SK-N-SH treated with all-trans-retinoic acid at 6 μM for 48 hours (cell line): ENCODE measurements around the gene TMEM174.

Experiments
- ATAC-seq: fragments of 200-7000 bp; cut with Tn5 transposase; 3 replicates; pipeline ENCODE4 v1.9.1; 2020; ENCODE audit warnings: mild to moderate bottlenecking, moderate library complexity
- ARNTL ChIP-seq: fragments of 450-650 bp; formaldehyde crosslinking; IDR thresholded peaks from 2 replicates; pipeline ENCODE4 v1.5.0; 2020; ENCODE audit warnings: low read depth, mild to moderate bottlenecking, moderate library complexity, borderline replicate concordance
- BACH2 ChIP-seq: fragments of 250-450 bp; sonication (Bioruptor Pico); IDR thresholded peaks from 2 replicates; pipeline ENCODE4 v1.9.0; 2021; ENCODE audit warnings: mild to moderate bottlenecking, borderline replicate concordance
- CSDC2 ChIP-seq: fragments of 250-450 bp; sonication (Bioruptor Pico); IDR thresholded peaks from 2 replicates; pipeline ENCODE4 v1.5.0; 2020; ENCODE audit warnings: mild to moderate bottlenecking, moderate library complexity
- CSRNP3 ChIP-seq: fragments of 250-450 bp; sonication (Bioruptor Pico); IDR thresholded peaks from 2 replicates; pipeline ENCODE4 v1.5.1; 2021; ENCODE audit warnings: mild to moderate bottlenecking, moderate library complexity
- ESRRG ChIP-seq: fragments of 250-450 bp; sonication (Bioruptor Pico); IDR thresholded peaks from 2 replicates; pipeline ENCODE4 v1.6.1; 2021; ENCODE audit warnings: mild to moderate bottlenecking
- GLIS3 ChIP-seq: fragments of 250-450 bp; sonication (Bioruptor Pico); IDR thresholded peaks from 2 replicates; pipeline ENCODE4 v1.5.0; 2020; ENCODE audit warnings: mild to moderate bottlenecking, moderate library complexity
- OSR1 ChIP-seq: fragments of 250-450 bp; sonication (Bioruptor Pico); IDR thresholded peaks from 2 replicates; pipeline ENCODE4 v1.8.0; 2022; ENCODE audit warnings: moderate library complexity, mild to moderate bottlenecking, inconsistent platforms
- PATZ1 ChIP-seq: fragments of 250-450 bp; sonication (Bioruptor Pico); IDR thresholded peaks from 2 replicates; pipeline ENCODE4 v1.8.0; 2020; ENCODE audit warnings: mild to moderate bottlenecking, moderate library complexity, borderline replicate concordance
- POU6F1 ChIP-seq: fragments of 250-450 bp; sonication (Bioruptor Pico); IDR thresholded peaks from 2 replicates; pipeline ENCODE4 v1.8.0; 2021; ENCODE audit warnings: low read depth, mild to moderate bottlenecking, moderate library complexity, borderline replicate concordance
- PPARA ChIP-seq: fragments of 250-450 bp; sonication (Bioruptor Pico); IDR thresholded peaks from 2 replicates; pipeline ENCODE4 v1.5.0; 2020; ENCODE audit warnings: mild to moderate bottlenecking, borderline replicate concordance
- RARB ChIP-seq: fragments of 250-450 bp; sonication (Bioruptor Pico); IDR thresholded peaks from 2 replicates; pipeline ENCODE4 v1.8.0; 2021; ENCODE audit warnings: mild to moderate bottlenecking, moderate library complexity
- SNAI2 ChIP-seq: fragments of 250-450 bp; sonication (Bioruptor Pico); IDR thresholded peaks from 2 replicates; pipeline ENCODE4 v1.5.0; 2020; ENCODE audit warnings: mild to moderate bottlenecking, moderate library complexity
- TOX ChIP-seq: fragments of 250-450 bp; sonication (Bioruptor Pico); IDR thresholded peaks from 2 replicates; pipeline ENCODE4 v1.8.0; 2021; ENCODE audit warnings: mild to moderate bottlenecking, moderate library complexity, borderline replicate concordance
- TSHZ2 ChIP-seq: fragments of 250-450 bp; sonication (Bioruptor Pico); IDR thresholded peaks from 2 replicates; pipeline ENCODE4 v1.5.0; 2020; ENCODE audit warnings: mild to moderate bottlenecking, moderate library complexity
- ZC3H10 ChIP-seq: fragments of 250-450 bp; sonication (Bioruptor Pico); IDR thresholded peaks from 2 replicates; pipeline ENCODE4 v1.5.1; 2021; ENCODE audit warnings: mild to moderate bottlenecking, moderate library complexity
- ZFP3 ChIP-seq: fragments of 250-450 bp; sonication (Bioruptor Pico); IDR thresholded peaks from 2 replicates; pipeline ENCODE4 v1.5.0; 2020; ENCODE audit warnings: mild to moderate bottlenecking, moderate library complexity
- ZNF565 ChIP-seq: fragments of 450-650 bp; formaldehyde crosslinking; conservative IDR thresholded peaks from 2 replicates; pipeline ENCODE4 v1.5.0; 2020; ENCODE audit warnings: low read depth, mild to moderate bottlenecking, moderate library complexity
- ZNF70 ChIP-seq: fragments of 450-650 bp; formaldehyde crosslinking; IDR thresholded peaks from 2 replicates; pipeline ENCODE4 v1.5.0; 2020; ENCODE audit warnings: mild to moderate bottlenecking, moderate library complexity
- ZNF8 ChIP-seq: fragments of 450-650 bp; formaldehyde crosslinking; IDR thresholded peaks from 2 replicates; pipeline ENCODE4 v1.5.0; 2020; ENCODE audit warnings: mild to moderate bottlenecking, moderate library complexity
- TF ChIP-seq, protein P1 (sequence below): fragments of 250-450 bp; sonication (Bioruptor Pico); IDR thresholded peaks from 2 replicates; pipeline ENCODE4 v1.5.1; 2020; ENCODE audit warnings: low read depth, mild to moderate bottlenecking, moderate library complexity

TMEM174 gene

DNA sequence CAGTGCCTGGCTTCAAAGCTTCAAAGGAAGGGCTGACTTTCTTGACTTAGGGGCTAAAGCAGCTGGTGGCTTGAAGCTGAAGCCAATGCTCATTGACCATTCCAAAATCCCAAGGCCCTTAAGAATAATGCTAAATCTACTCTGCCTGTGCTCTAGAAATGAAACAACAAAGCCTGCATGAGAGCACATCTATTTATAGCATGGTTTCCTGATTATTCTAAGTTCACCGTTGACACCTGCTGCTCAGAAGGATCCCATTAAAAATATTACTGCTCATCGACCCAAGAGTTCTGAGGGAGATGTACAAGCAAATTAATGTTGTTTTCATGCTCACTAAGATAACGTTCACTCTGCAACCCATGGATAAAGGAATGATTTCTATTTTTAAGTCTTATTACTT, 6.7 kb downstream of the TMEM174 start:
- TF ChIP-seq ZC3H10 (CRISPR knock-in tag) (no peak), CSDC2 (CRISPR knock-in tag) (no peak), PPARA (CRISPR knock-in tag) (no peak)
- ATAC-seq = no peak

GRCh38 chr5:73180566-73180965, 7.6 kb downstream of the TMEM174 start:
- ATAC-seq = no peak
- TF ChIP-seq BACH2 (CRISPR knock-in tag) (no peak), CSRNP3 (CRISPR knock-in tag) (no peak), ESRRG (CRISPR knock-in tag) (no peak), ZNF70 (CRISPR knock-in tag) (no peak), ARNTL (CRISPR knock-in tag) (no peak), SNAI2 (CRISPR knock-in tag) (no peak)

DNA sequence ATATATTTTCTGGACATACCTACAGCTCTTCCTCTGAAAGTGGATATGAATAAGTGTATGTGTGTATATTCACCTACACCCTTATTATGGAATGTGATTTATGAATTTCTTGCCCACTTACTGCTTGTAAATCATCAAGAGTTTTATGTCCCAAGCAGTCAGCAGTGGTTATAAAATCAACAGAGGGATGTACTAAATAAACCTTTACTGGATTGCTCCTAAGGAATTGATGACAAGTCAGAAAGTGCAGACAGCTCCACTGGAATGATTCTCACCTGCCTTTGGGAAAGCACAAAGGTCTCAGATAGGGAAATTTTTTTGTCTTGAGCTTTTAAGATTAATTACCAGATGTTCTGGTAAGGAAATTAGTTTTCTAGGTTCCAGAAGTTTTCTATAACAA, 9.3 kb downstream of the TMEM174 start:
- TF ChIP-seq OSR1 = no peak
- TF ChIP-seq BACH2 (CRISPR knock-in tag) = no peak
- no peak for TF ChIP-seq TSHZ2 (CRISPR knock-in tag)
- TF ChIP-seq ARNTL (CRISPR knock-in tag) = no peak
- TF ChIP-seq RARB = no peak
- TF ChIP-seq, all 23 proteins: peak for 0
- ATAC-seq = no peak

DNA sequence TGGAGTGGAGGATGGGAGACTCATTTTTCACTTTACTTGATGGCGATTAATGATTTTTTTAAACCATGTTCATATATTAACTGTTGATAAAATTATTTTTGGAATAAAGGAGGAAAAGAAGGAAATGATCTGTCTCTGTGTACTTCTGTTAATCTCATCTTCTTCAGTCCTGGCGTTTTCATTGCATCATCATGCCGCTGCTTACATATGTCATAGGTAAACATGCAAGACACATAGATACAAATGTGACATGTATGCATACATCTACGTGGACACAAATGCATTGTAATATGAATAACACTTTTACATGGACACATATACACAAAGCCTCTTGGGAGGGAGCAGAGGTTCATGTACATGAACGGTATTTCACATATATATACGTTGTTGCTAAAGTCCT, 10.0 kb downstream of the TMEM174 start:
- no peak for ATAC-seq
- TF ChIP-seq ARNTL (CRISPR knock-in tag) (no peak), TOX (CRISPR knock-in tag) (no peak), ZFP3 (CRISPR knock-in tag) (no peak), POU6F1 (CRISPR knock-in tag) (no peak), PATZ1 (CRISPR knock-in tag) (no peak)
- TF ChIP-seq, protein P1, sequence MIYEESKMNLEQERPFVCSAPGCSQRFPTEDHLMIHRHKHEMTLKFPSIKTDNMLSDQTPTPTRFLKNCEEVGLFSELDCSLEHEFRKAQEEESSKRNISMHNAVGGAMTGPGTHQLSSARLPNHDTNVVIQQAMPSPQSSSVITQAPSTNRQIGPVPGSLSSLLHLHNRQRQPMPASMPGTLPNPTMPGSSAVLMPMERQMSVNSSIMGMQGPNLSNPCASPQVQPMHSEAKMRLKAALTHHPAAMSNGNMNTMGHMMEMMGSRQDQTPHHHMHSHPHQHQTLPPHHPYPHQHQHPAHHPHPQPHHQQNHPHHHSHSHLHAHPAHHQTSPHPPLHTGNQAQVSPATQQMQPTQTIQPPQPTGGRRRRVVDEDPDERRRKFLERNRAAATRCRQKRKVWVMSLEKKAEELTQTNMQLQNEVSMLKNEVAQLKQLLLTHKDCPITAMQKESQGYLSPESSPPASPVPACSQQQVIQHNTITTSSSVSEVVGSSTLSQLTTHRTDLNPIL (CRISPR knock-in tag) = no peak
- TF ChIP-seq, all 23 proteins: peak for 0

GRCh38 chr5:73183481-73183891, 10.5 kb downstream of the TMEM174 start:
- no peak for ATAC-seq
- TF ChIP-seq ZNF70 (CRISPR knock-in tag) (no peak), PATZ1 (CRISPR knock-in tag) (no peak), TOX (CRISPR knock-in tag) (no peak), OSR1 (no peak), PPARA (CRISPR knock-in tag) (no peak), ZFP3 (CRISPR knock-in tag) (no peak), ARNTL (CRISPR knock-in tag) (no peak), ZNF8 (CRISPR knock-in tag) (no peak), ZNF565 (CRISPR knock-in tag) (no peak), GLIS3 (CRISPR knock-in tag) (no peak)
